K562 (cell line): ENCODE measurements around the gene FGL2. TPM values are rescaled to one million over a fixed set of nuclear protein-coding genes. Genes with fewer than 3 reads are reported as not detected.

ENCODE experiments used
- ATAC-seq: fragments of 200-7000 bp; cut with Tn5 transposase; 3 replicates; pipeline ENCODE4 v1.9.1; 2020; ENCODE audit warnings: moderate library complexity
- BruUV-seq: library from RNA; stranded (reverse); fragments of 400-500 nt; replicated peaks from 2 replicates; lab custom pipeline; 2021; lab: Mats Ljungman, UMichigan
- CTCF ChIA-PET: fragments of 300-600 bp; formaldehyde crosslinking; extraction: SDS; loops from one replicate; lab custom pipeline; 2021; ENCODE audit warnings: low intra/inter-chr PET ratio; lab: Yijun Ruan, JAX
- POLR2A ChIA-PET: fragments of 300-600, 350-650 bp; sonication (Branson Sonifier 250); formaldehyde crosslinking; extraction: SDS; loops from one replicate; lab custom pipeline; 2021; ENCODE audit warnings: antibody characterized with exemption, inconsistent platforms; lab: Yijun Ruan, JAX
- DNase-seq, 4 experiments: peaks; one replicate each; pipeline versions ENCODE4 v3.0.0 to v3.0.0-alpha.2; 2011 to 2018; ENCODE audit warnings: low spot score in 3 of 4, mixed read lengths in 3 of 4; ENCODE audit errors: extremely low read depth in 1 of 4
- FAIRE-seq: peaks from 2 replicates; lab custom pipeline; 2011; peaks lifted over from hg19 to GRCh38; lab: Jason Lieb, UNC
- H2AFZ ChIP-seq: 2 replicates; pipeline ENCODE4 v1.6.0; 2011; ENCODE audit warnings: low read depth, low read length, control low read depth, inconsistent platforms
- H3K27ac ChIP-seq: fragments of 200-600 bp; 3 replicates; pipeline ENCODE4 v1.8.0; 2011; ENCODE audit warnings: low read depth, mild to moderate bottlenecking, control low read depth, inconsistent platforms, low read length, moderate library complexity, mixed read lengths; ENCODE audit errors: extremely low read depth
- H3K27me3 ChIP-seq, 2 experiments: fragments of 300-600 bp in 1 of 2; 2 replicates in 1 of 2; 3 replicates in 1 of 2; pipeline versions ENCODE4 v1.6.0 to v1.8.0; 2011; ENCODE audit warnings: inconsistent platforms in 2 of 2, low read length in 2 of 2, mild to moderate bottlenecking in 1 of 2, mixed read lengths in 1 of 2, moderate library complexity in 1 of 2; ENCODE audit not compliant: control insufficient read depth in 2 of 2, insufficient read depth in 2 of 2
- H3K36me3 ChIP-seq: fragments of 300-600 bp; 3 replicates; pipeline ENCODE4 v1.8.0; 2011; ENCODE audit warnings: mild to moderate bottlenecking, low read length, inconsistent platforms; ENCODE audit not compliant: control insufficient read depth, insufficient read depth
- H3K4me1 ChIP-seq, 2 experiments: fragments of 200-600 bp in 1 of 2; replicated peaks in 1 of 2; 2 replicates in 1 of 2; 3 replicates in 1 of 2; pipeline versions ENCODE4 v1.5.1 to v1.8.0; 2011; ENCODE audit warnings: inconsistent platforms in 2 of 2, low read length in 2 of 2, mild to moderate bottlenecking in 1 of 2, mixed read lengths in 1 of 2, moderate library complexity in 1 of 2; ENCODE audit not compliant: control insufficient read depth in 2 of 2, insufficient read depth in 2 of 2
- H3K4me2 ChIP-seq: 2 replicates; pipeline ENCODE4 v1.6.1; 2011; ENCODE audit warnings: low read length, control low read depth, inconsistent platforms, mixed read lengths; ENCODE audit not compliant: insufficient read depth
- H3K4me3 ChIP-seq: fragments of 200-600 bp; sonication (generic), shearing (Covaris generic); 2 replicates; pipeline ENCODE4 v1.5.1; 2016; ENCODE audit warnings: control low read depth, inconsistent platforms
- H3K79me2 ChIP-seq: fragments of 200-600 bp; 3 replicates; pipeline ENCODE4 v1.8.0; 2011; ENCODE audit warnings: low read length, inconsistent platforms; ENCODE audit not compliant: control insufficient read depth, insufficient read depth
- H3K9ac ChIP-seq, 2 experiments: 2 replicates each; pipeline versions ENCODE4 v1.6.0 to v1.6.1; 2011; ENCODE audit warnings: low read depth in 2 of 2, low read length in 2 of 2, control low read depth in 1 of 2, inconsistent platforms in 1 of 2, mild to moderate bottlenecking in 1 of 2, mixed read lengths in 1 of 2; ENCODE audit not compliant: insufficient read depth in 1 of 2
- H3K9me1 ChIP-seq: one replicate; pipeline ENCODE4 v1.6.0; 2011; ENCODE audit warnings: inconsistent platforms, mild to moderate bottlenecking, low read length, moderate library complexity; ENCODE audit not compliant: control insufficient read depth, insufficient read depth
- H3K9me3 ChIP-seq: replicated peaks from 2 replicates; pipeline ENCODE4 v1.5.1; 2011; ENCODE audit warnings: low read depth, low read length, inconsistent platforms; ENCODE audit not compliant: control insufficient read depth, insufficient read depth
- H4K20me1 ChIP-seq: replicated peaks from 2 replicates; pipeline ENCODE4 v1.6.1; 2011; ENCODE audit warnings: low read length, inconsistent platforms, mixed read lengths; ENCODE audit not compliant: control insufficient read depth, insufficient read depth
- BRF1 ChIP-seq: IDR thresholded peaks from 3 replicates; pipeline ENCODE4 v1.6.1; 2011; ENCODE audit warnings: borderline replicate concordance, mild to moderate bottlenecking; ENCODE audit not compliant: insufficient read length; ENCODE audit errors: extremely low read depth
- CSDE1 ChIP-seq, 2 experiments: fragments of 450-650 bp; IDR thresholded peaks; 2 replicates each; pipeline ENCODE4 v1.6.1; 2016; ENCODE audit warnings: mild to moderate bottlenecking in 1 of 2
- E2F4 ChIP-seq: sonication (generic); formaldehyde crosslinking; IDR thresholded peaks from 2 replicates; pipeline ENCODE4 v1.8.0; 2022; ENCODE audit warnings: mild to moderate bottlenecking, low read depth, missing genetic modification reagents
- EHMT2 ChIP-seq: fragments of 450-650 bp; IDR thresholded peaks from 2 replicates; pipeline ENCODE4 v1.6.1; 2018; ENCODE audit warnings: antibody characterized with exemption
- KHSRP ChIP-seq: fragments of 450-650 bp; IDR thresholded peaks from 2 replicates; pipeline ENCODE4 v1.6.1; 2017
- POLR2H ChIP-seq: IDR thresholded peaks from 2 replicates; pipeline ENCODE4 v1.6.1; 2016; ENCODE audit warnings: missing genetic modification characterization, low read depth, mild to moderate bottlenecking, control low read depth, missing compliant biosample characterization, moderate library complexity
- SAFB ChIP-seq: fragments of 200-400 bp; formaldehyde crosslinking; IDR thresholded peaks from 2 replicates; pipeline ENCODE4 v1.6.1; 2017; ENCODE audit warnings: low read depth, low read length, borderline replicate concordance
- SLC30A9 ChIP-seq: fragments of 250-450 bp; sonication (Bioruptor Pico); IDR thresholded peaks from 2 replicates; pipeline ENCODE4 v1.8.0; 2022; ENCODE audit warnings: mild to moderate bottlenecking, moderate library complexity
- STAG1 ChIP-seq: sonication (generic); formaldehyde crosslinking; IDR thresholded peaks from 2 replicates; pipeline ENCODE4 v1.5.0; 2020; ENCODE audit warnings: missing genetic modification reagents, borderline replicate concordance
- ZBTB26 ChIP-seq: fragments of 450-650 bp; formaldehyde crosslinking; IDR thresholded peaks from 2 replicates; pipeline ENCODE4 v1.4.0; 2022; ENCODE audit warnings: missing genetic modification characterization
- ZNF274 ChIP-seq: IDR thresholded peaks from 2 replicates; pipeline ENCODE4 v1.6.1; 2011; ENCODE audit warnings: low read depth, mild to moderate bottlenecking, low read length, moderate library complexity, borderline replicate concordance
- ZNF277 ChIP-seq: fragments of 250-450 bp; sonication (Bioruptor Pico); IDR thresholded peaks from 2 replicates; pipeline ENCODE4 v1.8.0; 2022; ENCODE audit warnings: inconsistent platforms, mild to moderate bottlenecking, moderate library complexity, borderline replicate concordance
- ZNF644 ChIP-seq: fragments of 200-800 bp; sonication (Bioruptor generic); IDR thresholded peaks from 2 replicates; pipeline ENCODE4 v1.6.1; 2016; ENCODE audit warnings: low read depth, missing genetic modification characterization, missing compliant biosample characterization
- WGBS: fragments of 100-300 bp; shearing (Covaris generic); methylation state at CpG from one replicate; pipeline ENCODE4 v1.1.6; 2016; ENCODE audit warnings: low coverage, mixed read lengths; ENCODE audit not compliant: insufficient coverage; ENCODE audit errors: missing lambda C conversion rate; 5-methylcytosine and 5-hydroxymethylcytosine counted together
- in situ Hi-C: fragments of 300-500 bp; cut with MboI; formaldehyde crosslinking; loops from 4 replicates; pipeline ENCODE4 v1.15.0; 2018; ENCODE audit warnings: inconsistent platforms, mixed read lengths
- intact Hi-C: fragments of 100-400 bp; cut with micrococcal nuclease; formaldehyde crosslinking; loops from 2 replicates; pipeline ENCODE4 v1.14.2; 2022
- polyA plus RNA-seq, 8 experiments: library from polyadenylated mRNA; depleted of rRNA in 4 of 8; stranded (reverse) in 5 of 8; unstranded in 3 of 8; fragments of >200 nt; fragmentation: Nextera tagmentation in 2 of 8; fragmentation: Illumina TruSeq in 1 of 8; extraction: Ambion mirVana in 2 of 8; extraction: Trizol in 1 of 8; gene quantifications; 2 replicates each; pipeline versions ENCODE4 v1.2.1 to v1.2.3, GENCODE V29; 2011 to 2014; ENCODE audit warnings: inconsistent platforms in 1 of 8, missing spikeins in 1 of 8
- total RNA-seq, 7 experiments: library from RNA; depleted of rRNA in 6 of 7; stranded (reverse); fragments of >200 nt in 6 of 7; fragmentation: Illumina TruSeq in 2 of 7; extraction: Trizol in 2 of 7; gene quantifications; 2 replicates each; pipeline versions ENCODE4 v1.2.1 to v1.2.3, GENCODE V29; 2011 to 2021; ENCODE audit warnings: low replicate concordance in 1 of 7

FGL2 gene
- total and polyA plus RNA-seq, 9 of the 15 experiments (the other 6 are each of a cell fraction or from before 2014, with no cell fraction given): 0.11 TPM; not detected in 8

GRCh38 chr7:77222065-77222464 lies 22.4 kb upstream of the FGL2 start:
- POLR2A ChIA-PET: interaction anchor here (0.7 kb wide), 1 partner anchor 184 kb away, joined by 3 read pairs; no protein-coding TSS in a partner anchor
- in situ Hi-C loops: no loop called here
- CTCF ChIA-PET: no interaction called here
- TF ChIP-seq KHSRP: no peak
- no peak for TF ChIP-seq ZBTB26 (CRISPR knock-in tag)
- TF ChIP-seq EHMT2: no peak
- TF ChIP-seq BRF1: no peak
- no peak for TF ChIP-seq POLR2H (tag)
- TF ChIP-seq ZNF644 (tag): no peak
- TF ChIP-seq SLC30A9 (CRISPR knock-in tag): no peak
- TF ChIP-seq E2F4: no peak
- TF ChIP-seq ZNF277 (CRISPR knock-in tag): no peak
- no peak for TF ChIP-seq CSDE1 (IDR thresholded peaks at IDR 0.05)
- no peak for TF ChIP-seq SAFB
- no peak for TF ChIP-seq STAG1 (CRISPR knock-in tag)
- no peak for TF ChIP-seq ZNF274
- no TSS peak for BruUV-seq
- Histone ChIP-seq H3K36me3 (no peaks in the 10 kb centered on the region), H3K27me3 (no peaks in the 10 kb centered on the region), H4K20me1 (no peaks in the 10 kb centered on the region), H2AFZ (no peak overlapping the region), H3K4me2 (no peak overlapping the region), H3K4me3 (no peak overlapping the region), H3K79me2 (no peaks in the 10 kb centered on the region), H3K4me1 (no peaks in the 10 kb centered on the region), H3K9me1 (no peaks in the 10 kb centered on the region), H3K9me3 (peaks cover 1% of the 10 kb centered on the region; the same call in 1 of the 2 replicates), H3K27ac (no peak overlapping the region), H3K9ac (no peak overlapping the region)
- DNase-seq (no peak), ATAC-seq (no peak), FAIRE-seq (no peak)
- intact Hi-C loops: no loop called here
- WGBS: 0% methylated on average over 4 of the region's 4 CpGs
